A549 (cell line): Measurements from ENCODE around the gene ITGA2.
"Not testable (repeated sequence)": the region's sequence is repeated elsewhere in the genome, so short reads cannot be mapped to it uniquely, and the experiment has no call there.

Source experiments
- CHD4 ChIP-seq: fragments of 200-600 bp; sonication (generic); IDR thresholded peaks from 2 replicates; pipeline ENCODE4 v1.6.1; 2016; ENCODE audit warnings: antibody characterized with exemption, mild to moderate bottlenecking, borderline replicate concordance
- TF ChIP-seq, protein P1 (sequence below): fragments of >200 bp; sonication (Bioruptor Twin); formaldehyde crosslinking; IDR thresholded peaks from 3 replicates; pipeline ENCODE4 v1.5.1; 2016

DNA sequence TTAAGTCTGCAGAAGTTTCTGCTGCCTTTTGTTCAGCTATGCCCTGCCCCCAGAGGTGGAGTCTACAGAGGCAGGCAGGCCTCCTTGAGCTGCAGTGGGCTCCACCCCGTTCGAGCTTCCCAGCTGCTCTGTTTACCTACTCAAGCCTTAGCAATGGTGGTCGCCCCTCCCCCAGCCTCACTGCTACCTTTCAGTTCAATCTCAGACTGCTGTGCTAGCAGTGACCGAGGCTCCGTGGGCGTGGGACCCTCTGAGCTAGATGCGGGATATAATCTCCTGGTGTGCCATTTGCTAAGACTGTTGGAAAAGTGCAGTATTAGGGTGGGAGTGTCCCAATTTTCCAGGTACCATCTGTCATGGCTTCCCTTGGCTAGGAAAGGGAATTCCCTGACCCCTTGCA is 13.0 kb upstream of the ITGA2 start:
- TF ChIP-seq, protein P1, sequence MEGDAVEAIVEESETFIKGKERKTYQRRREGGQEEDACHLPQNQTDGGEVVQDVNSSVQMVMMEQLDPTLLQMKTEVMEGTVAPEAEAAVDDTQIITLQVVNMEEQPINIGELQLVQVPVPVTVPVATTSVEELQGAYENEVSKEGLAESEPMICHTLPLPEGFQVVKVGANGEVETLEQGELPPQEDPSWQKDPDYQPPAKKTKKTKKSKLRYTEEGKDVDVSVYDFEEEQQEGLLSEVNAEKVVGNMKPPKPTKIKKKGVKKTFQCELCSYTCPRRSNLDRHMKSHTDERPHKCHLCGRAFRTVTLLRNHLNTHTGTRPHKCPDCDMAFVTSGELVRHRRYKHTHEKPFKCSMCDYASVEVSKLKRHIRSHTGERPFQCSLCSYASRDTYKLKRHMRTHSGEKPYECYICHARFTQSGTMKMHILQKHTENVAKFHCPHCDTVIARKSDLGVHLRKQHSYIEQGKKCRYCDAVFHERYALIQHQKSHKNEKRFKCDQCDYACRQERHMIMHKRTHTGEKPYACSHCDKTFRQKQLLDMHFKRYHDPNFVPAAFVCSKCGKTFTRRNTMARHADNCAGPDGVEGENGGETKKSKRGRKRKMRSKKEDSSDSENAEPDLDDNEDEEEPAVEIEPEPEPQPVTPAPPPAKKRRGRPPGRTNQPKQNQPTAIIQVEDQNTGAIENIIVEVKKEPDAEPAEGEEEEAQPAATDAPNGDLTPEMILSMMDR: not testable (repeated sequence)
- TF ChIP-seq CHD4: not testable (repeated sequence)
